Dermis microvascular lymphatic vessel endothelial cell (primary cell): ENCODE results near the gene OR1L8. TPM values are rescaled to one million over a fixed set of nuclear protein-coding genes. Genes with fewer than 3 reads are reported as not detected.
"Not testable (repeated sequence)": the region's sequence is repeated elsewhere in the genome, so short reads cannot be mapped to it uniquely, and the experiment has no call there.

Source experiments
- DNase-seq, 2 donors: peaks; one replicate each; pipeline versions ENCODE4 v3.0.0 to v3.0.0-alpha.2; 2010; ENCODE audit warnings: low read depth in 2 of 2
- total RNA-seq: library from RNA; depleted of rRNA; stranded (reverse); fragments of >200 nt; gene quantifications from 2 replicates; pipeline ENCODE4 v1.2.1, GENCODE V29; 2014

Gene OR1L8
- 0.13 and 0.25 TPM in 2 replicates for total RNA-seq

DNA sequence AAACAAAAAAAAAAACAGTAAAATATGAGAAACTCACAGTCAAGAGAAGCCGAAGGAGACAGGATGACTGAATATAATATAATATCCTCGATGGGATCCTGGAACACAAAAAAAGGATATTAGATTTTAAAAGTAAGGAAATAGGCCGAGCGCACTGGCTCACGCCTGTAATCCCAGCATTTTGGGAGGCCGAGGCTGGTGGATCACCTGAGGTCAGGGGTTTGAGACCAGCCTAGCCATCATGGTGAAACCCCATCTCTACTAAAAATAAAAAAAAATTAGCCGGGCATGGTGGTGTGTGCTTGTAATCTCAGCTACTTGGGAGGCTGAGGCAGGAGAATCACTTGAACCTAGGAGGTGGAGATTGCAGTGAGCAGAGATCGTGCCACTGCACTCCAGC lies at the start of gene OR1L8:
Gene OR1L8, minus strand, starts transcription at position 101 of the 400 bp plus-strand sequence. CDS start 14,907 bp downstream, outside the sequence.
- DNase-seq, result not testable (repeated sequence)

- DNase-seq, result peak; percentile 35 to 55
Observed at GRCh38 chr9:122619996-122620395, 36.8 kb upstream of the OR1L8 start.

DNA sequence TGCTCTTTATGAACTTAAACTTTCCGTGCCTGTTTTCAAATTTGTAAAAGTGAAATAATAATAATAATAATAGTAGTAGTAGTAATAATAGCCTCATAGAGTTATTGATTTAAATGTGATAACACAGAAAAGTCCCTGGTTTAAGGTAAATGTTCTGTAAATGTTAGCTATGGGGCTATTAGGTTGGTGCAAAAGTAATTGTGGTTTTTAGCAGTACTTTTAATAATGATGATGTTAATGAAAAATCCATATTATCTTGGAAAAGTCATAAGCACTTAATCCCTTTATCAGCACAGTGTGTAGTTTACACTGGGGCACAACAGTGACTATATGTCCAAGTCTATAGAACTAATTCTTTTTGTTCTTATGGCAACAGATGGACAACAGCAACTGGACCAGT lies 31.2 kb upstream of the OR1L8 start, which contains the start of gene OR1Q1:
Gene OR1Q1, plus strand, starts transcription at position 377 of the 400 bp plus-strand sequence. Its CDS starts 0 bp downstream, at position 377.
- no peak for DNase-seq

GRCh38 chr9:122609804-122610203 lies 26.6 kb upstream of the OR1L8 start:
- DNase-seq, result no peak

DNA sequence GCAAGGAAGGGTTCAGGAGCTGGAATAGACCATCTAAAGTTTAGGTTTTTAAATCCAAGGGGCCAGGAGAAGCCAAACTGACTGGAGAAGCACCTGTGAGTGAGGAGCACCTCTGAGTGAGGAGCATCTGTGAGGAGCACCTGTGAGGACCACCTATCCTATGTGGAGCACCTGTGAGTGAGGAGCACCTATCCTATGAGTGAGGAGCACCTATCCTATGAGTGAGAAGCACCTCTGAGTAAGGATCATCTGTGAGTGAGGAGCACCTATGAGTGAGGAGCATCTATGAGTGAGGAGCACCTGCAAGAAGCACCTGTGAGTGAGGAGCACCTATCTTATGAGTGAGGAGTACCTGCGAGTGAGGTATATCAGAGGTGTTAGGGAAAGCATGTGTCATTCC lies 23.4 kb upstream of the OR1L8 start:
- no peak for DNase-seq

- DNase-seq, result no peak
Observed at GRCh38 chr9:122605691-122606090, 22.5 kb upstream of the OR1L8 start.

- DNase-seq, result peak in 1 of 2 donors; percentile 75
Observed at GRCh38 chr9:122580360-122580759, 2.8 kb downstream of the OR1L8 start.

- peak in 1 of 2 donors; percentile 11 for DNase-seq
Observed at GRCh38 chr9:122579874-122580273, 3.3 kb downstream of the OR1L8 start.

- no peak for DNase-seq
Observed at GRCh38 chr9:122572456-122572855, 10.7 kb downstream of the OR1L8 start.

DNA sequence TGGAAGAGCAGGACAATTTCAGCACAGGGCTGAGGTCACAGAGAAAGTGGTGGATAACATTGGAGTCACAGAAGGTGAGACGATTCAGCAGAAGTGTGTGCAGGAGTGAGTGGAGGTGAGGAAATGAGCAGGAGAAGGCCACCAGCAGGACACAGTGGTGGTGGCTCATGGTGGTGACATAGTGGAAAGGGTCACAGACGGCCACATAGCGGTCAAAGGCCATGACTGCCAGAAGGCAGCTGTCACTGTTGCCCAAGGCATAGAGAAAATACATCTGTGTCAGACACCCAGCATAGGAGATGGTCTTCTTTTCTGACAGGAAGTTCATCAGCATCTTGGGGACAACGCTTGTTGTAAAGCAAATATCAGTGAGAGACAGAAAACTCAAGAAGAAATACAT lies 15.3 kb downstream of the OR1L8 start:
- DNase-seq, result no peak

GRCh38 chr9:122562134-122562760 lies 20.9 kb downstream of the OR1L8 start:
- no peak for DNase-seq

GRCh38 chr9:122561446-122561845 lies 21.7 kb downstream of the OR1L8 start:
- DNase-seq, result no peak

GRCh38 chr9:122552812-122553211 lies 30.4 kb downstream of the OR1L8 start, which contains the start of gene OR1N2:
Gene OR1N2, plus strand, starts transcription at chr9:122553112. Its CDS starts 100 bp downstream, at chr9:122553212.
- DNase-seq, result no peak

DNA sequence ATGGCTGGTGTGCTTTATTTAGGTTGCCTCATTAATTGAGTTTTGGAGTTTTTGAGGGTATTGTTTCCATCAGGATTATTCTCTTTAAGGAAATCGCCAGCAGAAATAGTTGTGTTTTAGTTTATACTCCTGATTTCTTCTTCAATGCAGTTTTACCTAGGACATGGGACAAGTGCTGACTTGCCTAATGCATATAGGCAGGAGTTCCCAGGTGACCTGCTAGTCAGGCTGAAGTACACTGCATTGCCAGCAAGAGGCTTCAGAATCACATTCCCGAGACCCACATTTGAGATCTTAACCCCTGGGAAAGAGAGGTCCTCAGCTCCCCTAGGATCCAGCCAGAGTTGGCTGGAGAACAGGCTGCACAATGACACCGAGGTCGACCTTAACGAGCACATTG lies 31.8 kb downstream of the OR1L8 start:
- no peak for DNase-seq

- DNase-seq, result no peak
Observed at GRCh38 chr9:122546196-122546595, 37.0 kb downstream of the OR1L8 start.

DNA sequence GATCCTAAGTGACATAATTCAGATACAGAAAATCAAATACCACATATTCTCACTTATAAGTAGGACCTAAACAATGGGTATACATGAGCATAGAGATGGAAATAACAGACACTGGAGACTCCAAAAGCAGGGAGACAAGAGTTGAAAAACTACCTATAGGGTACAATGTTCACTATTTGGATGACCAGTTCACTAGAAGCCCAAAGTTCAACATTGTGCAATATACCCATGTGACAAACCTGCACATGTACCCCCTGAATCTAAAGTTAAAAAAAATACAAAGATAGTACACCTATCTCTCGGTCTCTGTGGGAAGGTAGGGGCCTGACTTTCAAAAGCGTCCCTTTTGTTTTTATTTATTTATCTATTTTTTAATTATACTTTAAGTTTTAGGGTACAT lies 44.4 kb downstream of the OR1L8 start:
- DNase-seq, result no peak

GRCh38 chr9:122537066-122537465 lies 46.1 kb downstream of the OR1L8 start:
- not testable (repeated sequence) for DNase-seq

GRCh38 chr9:122536134-122536533 lies 47.0 kb downstream of the OR1L8 start:
- DNase-seq, result no peak

DNA sequence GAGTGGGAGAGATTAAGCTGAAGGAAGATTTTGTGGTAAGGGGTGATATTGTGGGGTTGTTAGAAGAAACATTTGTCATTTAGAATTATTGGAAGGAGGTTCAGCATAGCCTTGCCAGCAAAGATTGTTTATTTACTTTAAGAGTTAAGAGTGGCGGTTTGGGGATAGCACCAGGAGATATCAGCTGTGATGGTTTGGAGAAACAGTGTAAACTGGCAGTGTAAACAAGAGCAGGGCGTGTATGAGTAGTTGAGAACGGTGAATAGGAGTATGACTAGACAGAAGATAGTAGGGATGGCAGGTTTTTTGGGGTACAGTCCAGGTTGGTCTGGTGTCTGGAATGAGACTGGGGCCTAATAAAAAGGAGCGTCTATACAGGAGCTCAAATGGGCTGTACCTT lies 52.0 kb downstream of the OR1L8 start:
- DNase-seq, result not testable (repeated sequence)

DNA sequence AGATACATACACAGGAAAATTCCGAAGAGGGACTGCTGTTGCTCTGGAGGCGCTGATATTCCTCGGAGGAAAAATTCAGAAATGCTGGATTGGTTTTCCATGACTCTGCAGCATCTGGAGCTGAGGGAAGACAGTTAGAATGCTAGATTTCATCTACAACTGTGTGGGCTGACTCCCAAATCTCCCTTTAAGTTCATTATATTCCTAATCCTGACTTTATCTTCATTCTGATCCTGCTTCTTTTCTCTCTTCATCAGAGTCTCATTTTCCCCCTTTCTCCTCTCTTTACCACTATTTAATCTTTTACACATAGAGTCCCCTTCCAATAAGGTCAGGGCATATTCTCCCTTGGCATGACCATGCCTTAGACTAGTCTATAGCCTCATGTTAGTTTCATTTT lies 56.0 kb downstream of the OR1L8 start, which contains the start of gene OR1N1:
Gene OR1N1, minus strand, starts transcription at position 101 of the 400 bp plus-strand sequence. Its CDS starts 0 bp downstream, at position 101.
- DNase-seq, result no peak

GRCh38 chr9:122526602-122527001 lies 56.6 kb downstream of the OR1L8 start:
- no peak for DNase-seq

DNA sequence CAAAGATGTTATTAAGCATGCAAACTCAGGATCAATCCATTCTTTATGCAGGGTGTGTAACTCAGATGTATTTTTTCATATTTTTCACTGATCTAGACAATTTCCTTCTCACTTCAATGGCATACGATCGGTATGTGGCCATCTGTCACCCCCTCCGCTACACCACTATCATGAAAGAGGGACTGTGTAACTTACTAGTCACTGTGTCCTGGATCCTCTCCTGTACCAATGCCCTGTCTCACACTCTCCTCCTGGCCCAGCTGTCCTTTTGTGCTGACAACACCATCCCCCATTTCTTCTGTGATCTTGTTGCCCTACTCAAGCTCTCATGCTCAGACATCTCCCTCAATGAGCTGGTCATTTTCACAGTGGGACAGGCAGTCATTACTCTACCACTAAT lies 63.8 kb downstream of the OR1L8 start:
- DNase-seq, result no peak

- no peak for DNase-seq
Observed at GRCh38 chr9:122518841-122519240, 64.3 kb downstream of the OR1L8 start, which contains the start of gene OR1J4. Gene OR1J4, plus strand, starts transcription at chr9:122519141. Its CDS starts 0 bp downstream, at chr9:122519141.
